Karpas-422 (cell line): ENCODE measurements around the gene SAMD1. TPM values are rescaled to one million over a fixed set of nuclear protein-coding genes. Genes with fewer than 3 reads are reported as not detected.
A peak's percentile ranks its signal among the peaks of the same experiment; 100 is the strongest.

Experiments used
- DNase-seq: peaks from one replicate; pipeline ENCODE4 v3.0.0-alpha.2; 2015
- H2AFZ ChIP-seq: fragments of 200-600 bp; sonication (generic); 2 replicates; pipeline ENCODE4 v1.6.1; 2014; ENCODE audit warnings: antibody characterized with exemption, low read length, mixed read lengths
- H3K27ac ChIP-seq: fragments of 200-600 bp; sonication (generic); 2 replicates; pipeline ENCODE4 v1.5.1; 2014; ENCODE audit warnings: mild to moderate bottlenecking, low read length, moderate library complexity
- H3K27me3 ChIP-seq: fragments of 200-600 bp; sonication (generic); 2 replicates; pipeline ENCODE4 v1.6.1; 2014; ENCODE audit warnings: low read length, mixed read lengths
- H3K36me3 ChIP-seq: fragments of 200-600 bp; sonication (generic); 2 replicates; pipeline ENCODE4 v1.6.1; 2014; ENCODE audit warnings: low read length, mixed read lengths; ENCODE audit not compliant: insufficient read depth
- H3K4me1 ChIP-seq: fragments of 200-600 bp; sonication (generic); 2 replicates; pipeline ENCODE4 v1.6.1; 2014; ENCODE audit warnings: mild to moderate bottlenecking, low read length, mixed read lengths
- H3K4me2 ChIP-seq: fragments of 200-600 bp; sonication (generic); 2 replicates; pipeline ENCODE4 v1.6.1; 2014; ENCODE audit warnings: low read length, low read depth, mild to moderate bottlenecking; ENCODE audit not compliant: poor library complexity, severe bottlenecking
- H3K4me3 ChIP-seq: fragments of 200-600 bp; sonication (generic); 2 replicates; pipeline ENCODE4 v1.5.1; 2014; ENCODE audit warnings: mild to moderate bottlenecking, antibody characterized with exemption, low read length, mixed read lengths
- H3K79me2 ChIP-seq: fragments of 200-600 bp; sonication (generic); 2 replicates; pipeline ENCODE4 v1.6.1; 2014; ENCODE audit warnings: mild to moderate bottlenecking, low read length, mixed read lengths
- H3K9ac ChIP-seq: fragments of 200-600 bp; sonication (generic); 2 replicates; pipeline ENCODE4 v1.6.0; 2014; ENCODE audit warnings: low read length
- H3K9me2 ChIP-seq: fragments of 200-600 bp; sonication (generic), shearing (Covaris generic); replicated peaks from 2 replicates; pipeline ENCODE4 v1.6.0; 2014; ENCODE audit warnings: mild to moderate bottlenecking, low read length, moderate library complexity; ENCODE audit not compliant: insufficient read depth
- H3K9me3 ChIP-seq: fragments of 300-700, 200-600 bp; sonication (generic); 2 replicates; pipeline ENCODE4 v1.6.1; 2014; ENCODE audit warnings: low read length, mixed read lengths
- H4K20me1 ChIP-seq: fragments of 200-600 bp; sonication (generic); 2 replicates; pipeline ENCODE4 v1.6.1; 2014; ENCODE audit warnings: mild to moderate bottlenecking, antibody characterized with exemption, low read length, low read depth; ENCODE audit not compliant: insufficient read depth
- total RNA-seq: library from RNA; depleted of rRNA; stranded (reverse); fragments of >200 nt; shearing (Covaris generic); gene quantifications from 2 replicates; pipeline ENCODE4 v1.2.3, GENCODE V29; 2014; ENCODE audit warnings: low replicate concordance; rRNA removed

Gene SAMD1
- total RNA-seq: 31.8 and 81.5 TPM in 2 replicates

DNA sequence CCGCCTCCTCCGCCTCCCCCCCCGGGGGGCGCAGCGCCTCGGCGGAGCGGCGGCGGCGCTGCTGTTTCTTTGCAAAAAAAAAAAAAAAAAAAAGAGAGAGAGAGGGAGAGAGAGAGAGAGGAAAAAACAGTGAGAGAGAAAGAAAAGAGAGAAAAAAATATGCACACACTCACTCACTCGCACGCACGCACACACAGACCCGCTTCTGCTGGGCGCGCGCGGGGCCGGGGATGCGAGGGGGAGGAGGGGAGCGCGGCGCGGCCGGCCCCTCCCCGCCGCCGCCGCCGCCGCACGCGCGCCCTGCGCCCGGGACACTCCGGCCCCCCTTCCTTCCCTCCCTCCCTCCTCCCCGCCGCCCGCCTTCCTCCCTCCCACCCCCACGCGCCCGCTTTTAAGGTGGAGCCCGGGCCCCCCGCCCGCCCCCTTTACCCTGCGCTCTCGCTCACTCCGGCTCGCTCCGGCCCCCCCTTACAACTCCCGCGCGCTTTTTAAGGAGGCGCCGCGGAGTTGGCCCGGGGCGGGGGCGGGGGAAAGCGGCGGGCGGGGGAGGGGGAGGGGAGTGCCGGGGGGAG lies at the start of gene SAMD1:
TSS of gene SAMD1 (minus strand) at position 243 of the 572 bp plus-strand sequence.
- peak; percentile 96 for DNase-seq
- Histone ChIP-seq H3K9me3 (peaks cover 4% of the 10 kb centered on the region; the same call in 1 of the 2 replicates), H3K36me3 (peaks cover 7% of the 10 kb centered on the region), H3K9me2 (no peaks in the 10 kb centered on the region), H2AFZ (peak within 1 kb of the TSS; percentile 81; the same call in 1 of the 2 replicates), H3K4me1 (peaks cover 20% of the 10 kb centered on the region), H3K27ac (peak within 1 kb of the TSS; percentile 80), H3K9ac (peak within 1 kb of the TSS; percentile 94), H3K27me3 (no peaks in the 10 kb centered on the region), H3K4me3 (peak within 1 kb of the TSS; percentile 98), H3K79me2 (peaks cover 14% of the 10 kb centered on the region), H3K4me2 (peak within 1 kb of the TSS; percentile 100), H4K20me1 (no peaks in the 10 kb centered on the region)

DNA sequence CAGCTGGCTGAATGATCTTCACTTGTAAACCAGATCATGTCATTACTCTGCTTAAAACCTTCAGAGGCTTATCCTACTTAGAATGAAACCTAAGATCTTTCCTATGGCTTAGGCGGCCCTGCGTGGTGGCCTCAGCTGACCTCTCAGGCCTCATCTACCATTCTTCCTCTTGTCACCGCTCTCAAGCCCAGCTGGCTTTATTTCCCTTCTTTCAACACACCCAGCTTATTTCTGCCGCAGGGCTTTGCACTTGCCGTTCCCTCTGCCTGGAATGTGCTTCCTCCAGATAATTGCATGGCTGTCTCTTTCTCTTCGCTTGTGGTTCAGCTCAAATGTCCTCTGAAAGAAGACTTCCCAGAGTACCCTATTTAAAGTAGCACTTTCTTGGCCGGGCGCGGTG lies 49.4 kb upstream of the SAMD1 start:
- no peak overlapping the region for H3K27ac ChIP-seq
- H3K9ac ChIP-seq: no peak overlapping the region
- no peaks in the 10 kb centered on the region for H3K9me3 ChIP-seq
- no peaks in the 10 kb centered on the region for H3K36me3 ChIP-seq
- DNase-seq: no peak
- peaks cover 13% of the 10 kb centered on the region for H3K4me1 ChIP-seq
- peaks cover 3% of the 10 kb centered on the region; the same call in 1 of the 2 replicates for H4K20me1 ChIP-seq
- no peak overlapping the region for H3K4me3 ChIP-seq
- H2AFZ ChIP-seq: no peak overlapping the region
- peaks cover 13% of the 10 kb centered on the region for H3K79me2 ChIP-seq
- H3K9me2 ChIP-seq: no peaks in the 10 kb centered on the region
- no peaks in the 10 kb centered on the region for H3K27me3 ChIP-seq
- no peak overlapping the region for H3K4me2 ChIP-seq

DNA sequence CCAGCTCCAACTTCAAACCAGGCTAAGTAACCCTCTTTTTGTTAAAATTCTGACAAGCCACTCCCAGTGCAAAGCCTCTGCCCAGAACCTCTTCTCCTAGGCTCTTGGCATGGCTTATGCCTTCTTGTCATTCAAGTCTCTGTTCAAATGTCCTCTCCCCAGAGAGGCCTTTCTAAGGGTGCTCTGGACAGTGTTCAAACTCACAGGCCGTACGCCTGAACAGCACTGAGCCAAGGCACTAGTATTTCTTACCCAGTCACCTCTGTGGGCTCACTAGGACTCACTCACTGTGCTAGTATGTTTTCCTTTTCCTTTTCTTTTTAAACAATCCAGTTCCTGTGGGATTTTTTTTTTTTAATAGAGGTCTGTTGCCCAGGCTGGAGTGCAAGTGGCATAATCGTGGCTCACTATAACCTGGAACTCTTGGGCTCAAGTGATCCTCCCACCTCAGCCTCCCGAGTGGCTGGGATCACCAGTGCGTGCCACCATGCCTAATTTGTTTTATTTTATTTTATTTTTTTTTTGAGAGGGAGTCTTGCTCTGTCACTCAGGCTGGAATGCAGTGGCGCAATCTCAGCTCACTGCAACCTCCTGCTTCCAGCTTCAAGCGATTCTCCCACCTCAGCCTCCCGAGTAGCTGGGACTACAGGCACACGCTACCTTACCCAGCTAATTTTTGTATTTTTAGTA lies 48.2 kb upstream of the SAMD1 start:
- peaks cover 8% of the 10 kb centered on the region; the same call in 1 of the 2 replicates for H3K36me3 ChIP-seq
- peak overlapping the region; percentile 65 for H3K4me2 ChIP-seq
- H3K4me1 ChIP-seq: peaks cover 20% of the 10 kb centered on the region
- H3K27me3 ChIP-seq: no peaks in the 10 kb centered on the region
- H3K9ac ChIP-seq: 0 out of 2 replicates have a peak overlapping the region, but pooled peaks have one; percentile 3
- H3K79me2 ChIP-seq: peaks cover 24% of the 10 kb centered on the region
- no peak overlapping the region for H3K4me3 ChIP-seq
- no peaks in the 10 kb centered on the region for H3K9me3 ChIP-seq
- no peak for DNase-seq
- H4K20me1 ChIP-seq: peaks cover 3% of the 10 kb centered on the region; the same call in 1 of the 2 replicates
- H2AFZ ChIP-seq: no peak overlapping the region
- H3K27ac ChIP-seq: no peak overlapping the region
- no peaks in the 10 kb centered on the region for H3K9me2 ChIP-seq

DNA sequence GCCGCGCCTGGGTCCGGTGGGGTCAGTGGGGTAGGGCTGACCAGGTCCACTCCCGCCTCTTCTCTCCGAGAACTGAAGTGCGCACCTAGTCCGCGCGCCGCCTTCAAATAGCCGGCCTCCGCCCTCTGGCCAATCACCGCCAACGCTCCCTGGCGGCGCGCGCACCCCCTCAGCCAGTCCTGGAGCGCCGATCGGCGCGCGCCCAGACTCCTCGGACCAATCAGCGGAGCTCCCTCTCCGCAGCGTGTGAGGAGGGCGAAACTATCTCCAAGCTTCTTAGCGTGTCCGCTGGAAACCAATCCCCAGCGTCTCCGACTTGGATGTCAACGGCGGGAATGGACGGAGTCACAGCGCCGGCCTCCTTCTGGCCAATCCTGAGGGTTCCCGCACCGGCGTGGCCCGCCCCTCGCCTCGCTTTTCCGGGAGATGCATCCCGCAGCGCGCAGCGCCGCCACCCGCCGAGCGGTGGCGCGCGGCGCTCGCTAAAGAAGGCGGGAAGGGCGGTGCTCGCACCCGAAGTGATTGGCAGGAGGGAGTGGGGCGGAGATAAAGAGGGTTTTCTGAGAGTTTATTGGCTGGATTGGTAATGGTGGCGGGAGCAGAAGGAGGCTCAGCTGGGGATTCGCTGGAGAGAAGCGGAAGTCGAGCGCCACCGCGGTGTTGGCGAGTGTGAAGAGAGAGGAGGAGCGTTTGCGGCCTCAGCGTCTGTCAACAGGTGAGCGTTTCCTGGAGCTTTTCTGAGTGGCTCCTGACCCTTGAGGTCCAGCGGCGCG lies 46.1 kb upstream of the SAMD1 start, which contains the start of gene ASF1B:
TSS of gene ASF1B (minus strand) at position 81 of the 773 bp plus-strand sequence. CDS start 133 bp downstream, outside the sequence.
- H3K9me2 ChIP-seq: no peaks in the 10 kb centered on the region

DNA sequence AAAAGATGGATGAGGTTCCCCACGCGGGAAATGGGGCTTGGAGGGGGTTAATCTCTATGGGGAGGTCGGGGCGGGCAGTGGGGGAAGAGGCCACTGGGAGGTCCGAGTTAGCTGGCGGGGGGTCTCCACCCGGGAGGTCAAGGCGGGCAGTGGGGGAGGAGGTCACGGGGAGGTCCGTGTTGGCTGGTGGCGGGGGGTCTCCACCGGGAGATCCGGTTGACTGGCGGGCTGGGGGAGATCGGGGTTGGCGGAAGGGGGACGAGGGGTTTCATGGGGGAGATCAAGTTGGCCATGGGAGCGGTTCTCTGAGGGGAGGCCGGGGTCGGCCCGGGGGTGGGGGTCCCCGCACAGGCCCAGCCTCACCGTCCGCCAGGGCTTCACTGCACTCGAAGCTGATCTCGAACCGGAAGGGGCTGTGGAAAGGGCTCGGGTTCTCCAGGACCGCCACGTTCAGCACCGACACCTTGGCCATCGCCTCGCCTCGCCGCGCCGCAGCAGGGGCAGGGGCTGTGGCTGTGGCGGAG lies 45.5 kb upstream of the SAMD1 start:
- Histone ChIP-seq H2AFZ (peak overlapping the region; percentile 52; the same call in 1 of the 2 replicates), H3K79me2 (peaks cover 35% of the 10 kb centered on the region), H3K4me3 (peak overlapping the region; percentile 88)

More for the DNA sequence above, 46.1 kb upstream of the SAMD1 start, which contains the start of gene ASF1B:
- H3K36me3 ChIP-seq: peaks cover 8% of the 10 kb centered on the region; the same call in 1 of the 2 replicates
- DNase-seq: peak; percentile 100
- H3K4me2 ChIP-seq: peak within 1 kb of the TSS; percentile 78
- H4K20me1 ChIP-seq: peaks cover 3% of the 10 kb centered on the region; the same call in 1 of the 2 replicates
- H2AFZ ChIP-seq: peak within 1 kb of the TSS; percentile 72; the same call in 1 of the 2 replicates
- peaks cover 35% of the 10 kb centered on the region for H3K79me2 ChIP-seq
- peak within 1 kb of the TSS; percentile 88 for H3K4me3 ChIP-seq
- peak within 1 kb of the TSS; percentile 43; the same call in 1 of the 2 replicates for H3K27ac ChIP-seq
- H3K4me1 ChIP-seq: peaks cover 20% of the 10 kb centered on the region
- no peaks in the 10 kb centered on the region for H3K9me3 ChIP-seq
- no peaks in the 10 kb centered on the region for H3K27me3 ChIP-seq
- H3K9ac ChIP-seq: peak within 1 kb of the TSS; percentile 89

DNA sequence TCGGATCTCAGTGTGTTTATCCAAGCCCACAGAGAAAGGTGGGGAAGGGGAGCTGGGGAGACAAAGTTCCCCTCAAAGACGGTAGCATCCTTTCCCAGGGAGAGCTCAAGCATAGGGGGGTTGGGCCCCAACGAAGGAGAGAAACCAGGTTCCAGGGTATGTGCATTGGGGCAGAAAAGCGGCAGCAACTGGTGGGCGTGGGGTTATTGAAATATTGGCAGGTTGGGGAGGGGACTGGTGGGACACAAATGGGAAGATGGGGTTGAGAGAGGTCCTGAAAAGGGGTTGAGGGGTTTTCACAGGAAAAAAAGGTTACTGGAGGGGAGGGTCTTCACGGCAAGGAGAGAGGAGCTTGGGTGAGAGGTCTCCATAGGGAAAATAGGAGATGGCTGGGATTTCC lies 44.8 kb upstream of the SAMD1 start:
- Histone ChIP-seq H3K9ac (peak overlapping the region; percentile 89), H3K9me3 (no peaks in the 10 kb centered on the region), H4K20me1 (peaks cover 3% of the 10 kb centered on the region; the same call in 1 of the 2 replicates), H3K27me3 (no peaks in the 10 kb centered on the region), H3K9me2 (no peaks in the 10 kb centered on the region), H3K36me3 (peaks cover 8% of the 10 kb centered on the region; the same call in 1 of the 2 replicates), H2AFZ (no peak overlapping the region), H3K4me2 (peak overlapping the region; percentile 78), H3K27ac (peak overlapping the region; percentile 43; the same call in 1 of the 2 replicates), H3K4me1 (peaks cover 20% of the 10 kb centered on the region), H3K4me3 (peak overlapping the region; percentile 88), H3K79me2 (peaks cover 35% of the 10 kb centered on the region)
- DNase-seq: no peak

More for the DNA sequence above, 45.5 kb upstream of the SAMD1 start:
- H3K9me2 ChIP-seq: no peaks in the 10 kb centered on the region
- H3K36me3 ChIP-seq: peaks cover 8% of the 10 kb centered on the region; the same call in 1 of the 2 replicates
- H3K27me3 ChIP-seq: no peaks in the 10 kb centered on the region
- H3K27ac ChIP-seq: peak overlapping the region; percentile 43; the same call in 1 of the 2 replicates
- peak overlapping the region; percentile 89 for H3K9ac ChIP-seq
- H3K4me1 ChIP-seq: peaks cover 20% of the 10 kb centered on the region
- peak overlapping the region; percentile 78 for H3K4me2 ChIP-seq
- DNase-seq: no peak
- H3K9me3 ChIP-seq: no peaks in the 10 kb centered on the region
- H4K20me1 ChIP-seq: peaks cover 3% of the 10 kb centered on the region; the same call in 1 of the 2 replicates

DNA sequence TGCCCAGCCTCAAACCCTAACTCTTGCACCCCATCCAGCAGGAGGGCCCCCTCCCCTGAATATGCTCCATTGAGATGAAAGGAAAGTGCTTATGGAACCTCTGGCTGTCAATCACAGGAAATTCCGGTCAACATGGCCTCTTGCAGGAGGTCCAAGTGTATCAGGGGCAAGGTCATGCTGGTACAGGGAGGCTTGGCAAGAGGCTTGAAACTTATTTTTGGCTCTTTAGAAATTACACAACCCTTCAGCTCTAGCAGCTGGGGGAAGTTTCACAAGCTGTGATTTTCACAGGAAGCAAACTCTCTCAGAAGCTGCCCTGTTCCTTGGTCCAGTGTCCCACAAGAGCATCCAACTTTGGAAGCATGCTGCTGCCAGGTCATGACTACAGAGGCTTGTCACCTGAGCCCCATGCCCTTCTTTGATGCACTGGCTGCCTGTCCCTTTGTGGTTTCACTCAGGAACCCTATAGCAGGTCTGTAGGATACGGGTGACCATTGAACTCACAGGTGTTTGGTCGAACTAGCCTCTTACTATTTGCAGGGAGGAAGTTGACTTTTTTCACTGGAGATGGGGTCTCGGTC lies 37.5 kb upstream of the SAMD1 start:
- H3K36me3 ChIP-seq: peaks cover 17% of the 10 kb centered on the region; the same call in 1 of the 2 replicates
- no peaks in the 10 kb centered on the region for H3K4me1 ChIP-seq
- H3K9me3 ChIP-seq: no peaks in the 10 kb centered on the region
- no peak overlapping the region for H2AFZ ChIP-seq
- H4K20me1 ChIP-seq: no peaks in the 10 kb centered on the region
- no peaks in the 10 kb centered on the region for H3K27me3 ChIP-seq
- no peak for DNase-seq
- no peak overlapping the region for H3K27ac ChIP-seq
- peaks cover 13% of the 10 kb centered on the region for H3K79me2 ChIP-seq
- H3K9me2 ChIP-seq: no peaks in the 10 kb centered on the region
- H3K4me2 ChIP-seq: no peak overlapping the region
- no peak overlapping the region for H3K9ac ChIP-seq
- no peak overlapping the region for H3K4me3 ChIP-seq
